Measurements from ENCODE around the gene COL4A2. TPM values are rescaled to one million over a fixed set of nuclear protein-coding genes. Genes with fewer than 3 reads are reported as not detected.

The COL4A2 gene
- total RNA-seq, 6 experiments from 2014 or later = 8.4 to 65.8 (median 42.5) TPM

- H3K4me3 ChIP-seq = no peak overlapping the region
- no peaks in the 10 kb centered on the region for H3K9me3 ChIP-seq
- no peak for TF ChIP-seq POLR2A (IDR thresholded peaks at IDR 0.05)
- TF ChIP-seq CTCF (IDR thresholded peaks at IDR 0.05) = no peak
- no peak overlapping the region for H3K27ac ChIP-seq
- ATAC-seq = no peak
- DNase-seq = no peak
- H3K27me3 ChIP-seq = no peaks in the 10 kb centered on the region
- 91% methylated on average over 4 of the region's 17 CpGs for WGBS (ENCODE audit: insufficient coverage, low coverage, low lambda C conversion rate, missing lambda C conversion rate)
- no peaks in the 10 kb centered on the region for H3K36me3 ChIP-seq
- intact Hi-C loops (cut with DNase I) = no loop called here
- peaks cover 0 to 12% (median 5%) of the 10 kb centered on the region in 4 donors for H3K4me1 ChIP-seq
Measured at GRCh38 chr13:110512198-110512740, 205.2 kb downstream of the COL4A2 start.

- intact Hi-C loops (cut with DNase I) = no loop called here
- Histone ChIP-seq H3K27ac (no peak overlapping the region), H3K4me3 (no peak overlapping the region), H3K9me3 (no peaks in the 10 kb centered on the region), H3K36me3 (no peaks in the 10 kb centered on the region), H3K27me3 (no peaks in the 10 kb centered on the region), H3K4me1 (peaks cover 0 to 12% (median 5%) of the 10 kb centered on the region in 4 donors)
- no peak for TF ChIP-seq CTCF (IDR thresholded peaks at IDR 0.05)
- TF ChIP-seq POLR2A (IDR thresholded peaks at IDR 0.05) = no peak
- no peak for ATAC-seq
- peak in 1 of 3 donors; percentile 42 for DNase-seq
- WGBS (ENCODE audit: insufficient coverage, low coverage, low lambda C conversion rate, missing lambda C conversion rate) = 77% methylated on average over 6 of the region's 12 CpGs
Measured at GRCh38 chr13:110516500-110516899, 209.4 kb downstream of the COL4A2 start.

GRCh38 chr13:110517505-110518225 is 210.6 kb downstream of the COL4A2 start:
- DNase-seq = no peak
- no peak for ATAC-seq
- WGBS (ENCODE audit: insufficient coverage, low coverage, low lambda C conversion rate, missing lambda C conversion rate) = 63% methylated on average over 5 of the region's 7 CpGs
- Histone ChIP-seq H3K36me3 (no peaks in the 10 kb centered on the region), H3K27me3 (no peaks in the 10 kb centered on the region), H3K4me3 (no peak overlapping the region), H3K4me1 (peaks cover 0 to 23% (median 10%) of the 10 kb centered on the region in 4 donors), H3K27ac (no peak overlapping the region), H3K9me3 (no peaks in the 10 kb centered on the region)
- TF ChIP-seq CTCF (IDR thresholded peaks at IDR 0.05) (no peak), POLR2A (IDR thresholded peaks at IDR 0.05) (no peak)
- intact Hi-C loops (cut with DNase I) = no loop called here

GRCh38 chr13:110518226-110518525 is 211.1 kb downstream of the COL4A2 start:
- WGBS (ENCODE audit: insufficient coverage, low coverage, low lambda C conversion rate, missing lambda C conversion rate) = 96% methylated on average over 4 of the region's 8 CpGs
- intact Hi-C loops (cut with DNase I) = no loop called here
- Histone ChIP-seq H3K9me3 (no peaks in the 10 kb centered on the region), H3K27me3 (no peaks in the 10 kb centered on the region), H3K27ac (no peak overlapping the region), H3K4me1 (peaks cover 0 to 29% (median 13%) of the 10 kb centered on the region in 4 donors), H3K4me3 (no peak overlapping the region), H3K36me3 (peaks cover 0 to 4% (median 0%) of the 10 kb centered on the region in 4 donors)
- no peak for TF ChIP-seq POLR2A (IDR thresholded peaks at IDR 0.05)
- TF ChIP-seq CTCF (IDR thresholded peaks at IDR 0.05) = no peak
- no peak for ATAC-seq
- peak in 1 of 3 donors; percentile 39 for DNase-seq

Measured in right lobe of liver (tissue), 6 donors.